ENCODE data around the gene NFRKB.

DNA sequence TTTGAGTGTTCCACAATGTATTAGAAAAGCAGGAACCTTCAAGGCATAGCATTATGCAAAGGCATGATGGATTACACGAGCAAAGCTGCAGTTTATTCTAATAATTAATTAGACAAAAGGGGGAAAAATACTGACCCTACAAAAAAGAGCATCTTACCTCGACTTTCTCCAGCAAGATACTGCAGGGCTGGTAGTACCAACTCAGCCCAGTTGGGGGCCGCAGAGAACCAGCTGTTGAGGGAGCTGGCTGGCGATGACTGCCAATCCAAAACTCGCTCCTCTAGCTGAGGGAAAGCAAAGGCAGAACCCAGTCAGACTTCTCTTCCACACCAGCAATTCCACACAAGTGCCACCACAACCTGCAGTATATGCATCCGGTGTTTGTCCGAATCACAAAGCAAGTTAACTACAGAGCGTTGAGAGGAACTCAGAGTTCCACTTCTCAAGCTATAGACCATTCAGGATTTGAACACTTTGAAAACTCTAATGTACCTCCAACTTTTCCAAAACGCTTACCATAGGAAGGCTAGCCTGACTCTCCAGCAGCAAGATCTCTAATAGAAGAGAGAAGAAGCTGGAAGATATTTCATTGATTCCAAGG is 13.7 kb downstream of the NFRKB start:
- TF ChIP-seq, protein P1, sequence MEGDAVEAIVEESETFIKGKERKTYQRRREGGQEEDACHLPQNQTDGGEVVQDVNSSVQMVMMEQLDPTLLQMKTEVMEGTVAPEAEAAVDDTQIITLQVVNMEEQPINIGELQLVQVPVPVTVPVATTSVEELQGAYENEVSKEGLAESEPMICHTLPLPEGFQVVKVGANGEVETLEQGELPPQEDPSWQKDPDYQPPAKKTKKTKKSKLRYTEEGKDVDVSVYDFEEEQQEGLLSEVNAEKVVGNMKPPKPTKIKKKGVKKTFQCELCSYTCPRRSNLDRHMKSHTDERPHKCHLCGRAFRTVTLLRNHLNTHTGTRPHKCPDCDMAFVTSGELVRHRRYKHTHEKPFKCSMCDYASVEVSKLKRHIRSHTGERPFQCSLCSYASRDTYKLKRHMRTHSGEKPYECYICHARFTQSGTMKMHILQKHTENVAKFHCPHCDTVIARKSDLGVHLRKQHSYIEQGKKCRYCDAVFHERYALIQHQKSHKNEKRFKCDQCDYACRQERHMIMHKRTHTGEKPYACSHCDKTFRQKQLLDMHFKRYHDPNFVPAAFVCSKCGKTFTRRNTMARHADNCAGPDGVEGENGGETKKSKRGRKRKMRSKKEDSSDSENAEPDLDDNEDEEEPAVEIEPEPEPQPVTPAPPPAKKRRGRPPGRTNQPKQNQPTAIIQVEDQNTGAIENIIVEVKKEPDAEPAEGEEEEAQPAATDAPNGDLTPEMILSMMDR (conservative IDR thresholded peaks at IDR 0.05 in 1 of 2, IDR thresholded peaks at IDR 0.05 in 1 of 2; ENCODE audit: low read depth in 1 of 2, low read length in 2 of 2) = peak; percentile 46 to 60
- TF ChIP-seq EZH2 (IDR thresholded peaks at IDR 0.05; ENCODE audit: low read length, missing control alignments) = no peak

Measured in fibroblast of lung (primary cell).